Brain microvascular endothelial cell (primary cell): ENCODE data around the gene MRPS18B.

Source experiments
- DNase-seq: peaks from one replicate; pipeline ENCODE4 v3.0.0-alpha.2; 2020
- H3K27ac ChIP-seq: fragments of 250-450 bp; sonication (Bioruptor Pico); 2 replicates; pipeline ENCODE4 v1.5.1; 2020; ENCODE audit warnings: mild to moderate bottlenecking, moderate library complexity
- H3K27me3 ChIP-seq: fragments of 250-450 bp; sonication (Bioruptor Pico); replicated peaks from 2 replicates; pipeline ENCODE4 v1.5.1; 2020; ENCODE audit warnings: mild to moderate bottlenecking
- H3K36me3 ChIP-seq: fragments of 250-450 bp; sonication (Bioruptor Pico); replicated peaks from 2 replicates; pipeline ENCODE4 v1.5.1; 2020; ENCODE audit warnings: mild to moderate bottlenecking
- H3K4me3 ChIP-seq: 2 replicates; pipeline ENCODE4 v1.5.1; 2011; ENCODE audit warnings: low read depth, mild to moderate bottlenecking, control low read depth, low read length, moderate library complexity
- CTCF ChIP-seq: IDR thresholded peaks from 2 replicates; pipeline ENCODE4 v1.5.1; 2011; ENCODE audit warnings: low read depth, mild to moderate bottlenecking, moderate library complexity, low read length, control low read depth, inconsistent platforms; ENCODE audit errors: missing control alignments
- in situ Hi-C: cut with HindIII; loops from 2 replicates; pipeline ENCODE4 v1.10.0; 2017; ENCODE audit warnings: low sequenced_read_pairs, low pct_ligation_motif_present

Gene MRPS18B

GRCh38 chr6:30571762-30572082 lies 45.9 kb upstream of the MRPS18B start:
- no peak for TF ChIP-seq CTCF
- Histone ChIP-seq H3K36me3 (peaks cover 8% of the 10 kb centered on the region), H3K4me3 (peak overlapping the region; percentile 96), H3K27me3 (no peaks in the 10 kb centered on the region), H3K27ac (peak overlapping the region; percentile 97)
- in situ Hi-C loops = no loop called here
- no peak for DNase-seq

GRCh38 chr6:30572148-30572547 lies 45.5 kb upstream of the MRPS18B start:
- Histone ChIP-seq H3K27ac (no peak overlapping the region), H3K36me3 (peaks cover 12% of the 10 kb centered on the region), H3K4me3 (peak overlapping the region; percentile 96), H3K27me3 (no peaks in the 10 kb centered on the region)
- DNase-seq = no peak
- in situ Hi-C loops = no loop called here
- no peak for TF ChIP-seq CTCF

- peaks cover 22% of the 10 kb centered on the region for H3K36me3 ChIP-seq
- no peak overlapping the region for H3K27ac ChIP-seq
- H3K4me3 ChIP-seq = no peak overlapping the region
- H3K27me3 ChIP-seq = no peaks in the 10 kb centered on the region
- in situ Hi-C loops = no loop called here
- TF ChIP-seq CTCF = no peak
- DNase-seq = no peak
Measured at GRCh38 chr6:30573113-30573512, 44.5 kb upstream of the MRPS18B start.

- Histone ChIP-seq H3K36me3 (peaks cover 66% of the 10 kb centered on the region), H3K27ac (no peak overlapping the region), H3K27me3 (no peaks in the 10 kb centered on the region), H3K4me3 (no peak overlapping the region)
- in situ Hi-C loops = no loop called here
- no peak for TF ChIP-seq CTCF
- no peak for DNase-seq
Measured at GRCh38 chr6:30578051-30578450, 39.6 kb upstream of the MRPS18B start.

GRCh38 chr6:30583921-30584320 lies 33.7 kb upstream of the MRPS18B start:
- in situ Hi-C loops = no loop called here
- no peak for TF ChIP-seq CTCF
- no peak overlapping the region for H3K27ac ChIP-seq

GRCh38 chr6:30589754-30590358 lies 27.8 kb upstream of the MRPS18B start:
- Histone ChIP-seq H3K36me3 (peaks cover 69% of the 10 kb centered on the region), H3K27me3 (no peaks in the 10 kb centered on the region), H3K27ac (no peak overlapping the region), H3K4me3 (no peak overlapping the region)
- no peak for TF ChIP-seq CTCF
- DNase-seq = no peak
- in situ Hi-C loops = no loop called here

More at GRCh38 chr6:30583921-30584320, 33.7 kb upstream of the MRPS18B start:
- no peak for DNase-seq
- H3K36me3 ChIP-seq = peaks cover 91% of the 10 kb centered on the region
- no peaks in the 10 kb centered on the region for H3K27me3 ChIP-seq
- no peak overlapping the region for H3K4me3 ChIP-seq
